GM23338 (cell line): ENCODE data around the gene GNB1L. TPM values are rescaled to one million over a fixed set of nuclear protein-coding genes. Genes with fewer than 3 reads are reported as not detected.

Source experiments
- EZH2phosphoT487 ChIP-seq: fragments of 200-600 bp; sonication (generic); IDR thresholded peaks from one replicate; pipeline ENCODE4 v1.8.1; 2018; ENCODE audit warnings: antibody characterized with exemption; ENCODE audit not compliant: unreplicated experiment
- REST ChIP-seq: IDR thresholded peaks from one replicate; pipeline ENCODE4 v1.6.1; 2018; ENCODE audit warnings: antibody characterized with exemption; ENCODE audit not compliant: unreplicated experiment
- ZNF462 ChIP-seq: fragments of 250-450 bp; sonication (Bioruptor Pico); IDR thresholded peaks from 2 replicates; pipeline ENCODE4 v1.5.0; 2020; ENCODE audit warnings: mild to moderate bottlenecking, moderate library complexity
- polyA plus RNA-seq: library from polyadenylated mRNA; unstranded; fragments of >200 nt; fragmentation: Nextera tagmentation; extraction: Ambion mirVana; gene quantifications from 2 replicates; pipeline ENCODE4 v1.2.1, GENCODE V29; 2016
- total RNA-seq: library from RNA; depleted of rRNA; stranded (reverse); fragments of >200 nt; shearing (Covaris generic); gene quantifications from 2 replicates; pipeline ENCODE4 v1.2.3, GENCODE V29; 2014

The GNB1L gene
- total and polyA plus RNA-seq, 2 experiments from 2014 or later, result 15.2 to 27.8 TPM

- TF ChIP-seq ZNF462 (CRISPR knock-in tag), result no peak
- no peak for TF ChIP-seq EZH2phosphoT487
- TF ChIP-seq REST, result no peak
Measured at GRCh38 chr22:19892257-19892879, 37.7 kb upstream of the GNB1L start (continued).
